GM18505 (cell line): ENCODE results near the gene ZNF398.

Source experiments
- ATAC-seq: cut with Tn5 transposase; IDR thresholded peaks from one replicate; pipeline ENCODE4 v1.9.1; 2021; ENCODE audit not compliant: unreplicated experiment
- POLR2A ChIP-seq: IDR thresholded peaks from 4 replicates; pipeline ENCODE4 v1.6.1; 2011; ENCODE audit warnings: borderline replicate concordance; ENCODE audit not compliant: insufficient read depth, insufficient read length; ENCODE audit errors: extremely low read depth

The ZNF398 gene

DNA sequence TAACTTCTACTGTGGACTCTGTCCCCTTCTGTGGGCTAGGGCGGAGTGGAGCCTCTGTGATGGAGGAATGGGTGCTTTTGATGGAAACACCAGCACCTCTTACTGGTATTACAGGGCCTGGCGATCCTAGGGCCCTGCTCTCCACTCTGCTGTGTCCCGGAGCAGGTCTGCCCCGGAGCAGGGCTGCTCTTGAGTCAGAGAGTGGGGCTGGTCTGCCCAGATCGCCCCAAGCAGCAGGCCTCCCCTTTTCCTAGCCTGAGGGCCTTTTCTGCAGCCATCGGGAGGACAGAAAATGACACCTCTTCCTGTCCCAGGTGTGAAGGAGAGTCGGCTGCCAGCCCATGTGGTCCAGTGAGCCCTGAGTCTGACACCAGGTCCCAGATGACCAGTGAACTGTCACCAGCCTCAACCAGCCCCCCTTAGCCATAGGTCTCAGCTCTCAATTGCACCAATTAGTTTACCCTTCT, 49.5 kb downstream of the ZNF398 start:
- TF ChIP-seq POLR2A, result no peak
- ATAC-seq, result no peak

DNA sequence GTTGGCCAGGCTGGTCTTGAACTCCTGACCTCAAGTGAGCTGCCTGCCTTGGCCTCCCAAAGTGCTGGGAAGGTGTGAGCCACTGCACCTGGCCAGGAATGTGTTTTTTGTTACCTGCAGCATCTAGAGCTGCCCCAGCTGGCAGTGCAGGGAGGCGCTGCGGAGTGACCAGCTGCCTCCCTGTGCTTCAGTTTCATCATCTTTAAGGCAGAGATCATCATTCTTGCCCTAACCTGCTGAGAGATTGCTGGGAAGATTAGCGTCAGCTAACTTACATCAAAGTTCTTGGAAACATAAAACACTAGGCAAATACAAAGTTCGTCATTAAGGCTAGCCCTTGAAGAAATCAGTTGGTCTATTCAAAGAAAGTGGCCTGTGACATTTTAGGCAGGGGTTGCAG, 50.4 kb downstream of the ZNF398 start:
- no peak for ATAC-seq
- TF ChIP-seq POLR2A, result no peak

DNA sequence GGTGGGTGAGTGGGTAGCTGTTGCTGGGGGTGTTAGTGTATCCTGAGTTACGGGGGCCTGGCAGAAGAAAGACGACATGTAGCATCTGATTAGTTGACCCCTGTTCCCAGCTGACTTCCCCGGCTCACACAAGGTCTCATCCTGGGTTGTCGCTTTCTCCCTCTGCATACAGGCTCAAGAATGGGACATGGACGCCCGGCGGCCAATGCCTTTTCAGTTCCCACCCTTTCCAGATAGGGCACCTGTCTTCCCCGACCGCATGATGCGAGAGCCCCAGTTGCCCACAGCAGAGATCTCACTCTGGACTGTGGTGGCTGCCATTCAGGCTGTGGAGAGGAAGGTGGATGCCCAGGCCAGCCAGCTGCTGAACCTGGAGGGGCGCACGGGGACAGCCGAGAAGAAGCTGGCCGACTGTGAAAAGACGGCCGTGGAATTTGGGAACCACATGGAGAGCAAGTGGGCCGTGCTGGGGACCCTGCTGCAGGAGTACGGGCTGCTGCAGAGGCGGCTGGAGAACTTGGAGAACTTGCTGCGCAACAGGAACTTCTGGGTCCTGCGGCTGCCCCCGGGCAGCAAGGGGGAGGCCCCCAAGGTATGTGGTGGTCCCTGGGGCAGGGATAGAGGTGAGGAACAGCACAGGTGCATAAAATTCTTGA, 51.0 kb downstream of the ZNF398 start:
- no peak for TF ChIP-seq POLR2A
- no peak for ATAC-seq

DNA sequence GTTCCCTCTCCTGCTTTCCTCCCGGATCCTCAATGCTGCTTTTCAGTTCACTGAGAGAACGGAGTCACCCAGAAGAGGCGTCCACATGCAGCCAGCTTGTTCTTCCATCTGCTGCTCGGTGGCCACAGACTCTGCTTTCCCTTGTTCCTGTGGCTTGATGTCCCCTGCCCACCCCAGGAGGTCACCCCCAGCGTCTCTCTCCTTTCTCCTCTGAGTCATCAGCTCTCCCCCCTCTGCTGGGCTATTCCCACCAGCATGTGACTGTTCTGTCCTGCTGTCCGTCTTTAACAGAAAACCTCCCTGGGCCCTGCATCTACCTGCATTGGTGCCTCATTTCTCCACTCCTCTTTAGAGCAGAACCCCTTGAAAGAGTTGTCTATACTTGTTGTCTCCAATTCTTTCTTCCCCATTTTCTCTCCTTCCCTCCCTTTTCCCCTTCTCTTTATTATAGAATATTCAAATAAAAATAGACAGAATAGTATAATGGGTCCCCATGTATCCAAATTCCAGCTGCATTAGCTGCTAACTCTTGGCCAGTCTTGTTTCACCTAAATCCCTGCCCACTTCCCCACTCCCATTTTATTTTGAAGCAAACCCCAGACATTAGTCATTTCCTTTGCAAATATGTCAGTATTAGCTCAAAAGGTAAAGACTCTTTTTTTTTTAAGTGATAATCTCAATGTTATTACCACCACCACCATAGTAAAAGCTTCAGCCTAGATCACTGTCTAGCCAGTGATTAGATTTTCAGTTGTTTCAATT, 52.2 kb downstream of the ZNF398 start:
- no peak for ATAC-seq
- no peak for TF ChIP-seq POLR2A

DNA sequence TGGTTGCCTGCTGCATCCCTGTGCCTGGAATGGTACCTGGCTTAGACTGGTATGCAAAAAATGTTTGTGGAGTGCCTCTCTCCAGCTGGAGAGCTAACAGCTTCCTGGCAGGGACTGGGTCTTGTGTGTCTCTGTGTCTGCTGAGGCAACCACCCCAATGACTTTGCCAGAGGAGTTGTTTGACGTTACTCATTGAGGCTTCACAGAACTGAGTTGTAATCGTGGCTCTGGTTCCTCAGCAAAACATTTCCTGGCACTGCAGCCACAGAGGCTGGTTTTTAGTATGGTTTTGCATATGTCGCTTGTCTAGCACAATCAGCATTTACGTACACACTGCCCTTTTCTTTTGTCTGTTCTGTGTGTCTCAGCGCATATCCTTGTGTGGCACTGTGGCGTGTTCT, 55.6 kb downstream of the ZNF398 start:
- ATAC-seq, result no peak
- TF ChIP-seq POLR2A, result no peak

DNA sequence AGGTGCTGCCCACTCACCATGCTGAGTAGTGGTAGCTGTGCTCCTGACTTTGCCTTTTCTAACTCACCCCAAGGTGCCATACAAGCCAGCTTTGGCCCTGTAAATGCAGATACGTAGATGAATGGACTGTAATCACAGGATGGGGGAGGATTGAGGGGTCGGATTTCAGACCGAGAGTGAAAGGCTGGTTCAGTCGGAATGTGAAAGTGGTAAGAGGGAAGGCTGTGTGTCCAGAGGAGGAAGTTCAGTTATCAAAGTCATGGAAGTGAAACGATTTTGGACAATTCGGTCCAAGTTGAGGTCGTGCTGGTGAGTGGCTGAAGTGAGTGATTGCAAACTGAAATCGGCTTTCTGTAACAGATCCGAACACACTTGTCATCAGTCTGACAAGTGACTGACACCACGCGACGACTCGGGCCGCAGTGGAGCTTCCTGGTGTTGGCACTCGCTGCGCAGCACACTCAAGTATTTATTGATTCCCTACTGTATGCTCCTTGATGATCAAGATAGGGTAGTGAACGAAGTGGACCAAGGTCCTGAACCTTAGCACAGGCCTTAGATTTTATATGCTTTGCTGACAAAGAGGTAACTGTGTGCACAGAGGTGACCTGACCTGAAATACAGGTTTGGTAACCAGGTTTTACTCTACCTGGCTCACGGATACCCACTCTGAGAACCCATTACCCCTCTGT, 58.6 kb downstream of the ZNF398 start:
- ATAC-seq, result no peak

DNA sequence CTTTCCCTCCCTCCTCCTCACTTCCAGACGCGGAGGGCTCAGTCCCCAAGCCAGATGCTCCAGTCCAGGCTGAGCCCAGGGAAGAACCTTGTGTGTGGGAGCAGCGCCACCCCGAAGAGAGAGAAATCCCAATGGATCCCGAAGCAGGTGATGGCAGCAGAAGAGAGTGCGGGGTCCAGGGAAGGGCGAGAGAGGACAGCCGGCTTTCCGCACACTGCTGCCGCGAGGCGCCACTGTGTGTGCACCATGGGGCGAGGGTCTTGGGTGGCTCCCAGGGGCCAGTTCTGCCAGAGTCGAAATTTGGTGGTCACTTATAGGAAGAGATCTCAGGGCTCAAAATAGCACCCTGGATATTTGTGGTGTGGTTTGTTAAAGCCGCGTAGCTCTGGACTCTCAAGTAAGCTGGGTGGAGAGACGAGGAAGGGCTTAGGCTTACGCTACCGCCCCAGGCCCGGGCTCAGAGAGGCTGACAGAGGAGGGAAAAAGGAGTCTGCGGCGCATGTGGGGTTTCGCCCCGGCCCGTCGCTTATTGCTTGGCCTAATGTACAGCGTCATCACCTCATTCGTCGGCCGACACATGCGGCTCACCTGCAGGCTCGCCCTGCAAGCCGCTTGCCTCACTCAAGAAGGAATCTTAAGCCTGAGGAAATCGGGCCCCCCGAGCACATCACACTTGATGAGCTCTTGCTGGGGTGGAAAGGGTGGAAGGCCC, 60.2 kb downstream of the ZNF398 start:
- ATAC-seq, result no peak
- TF ChIP-seq POLR2A, result no peak

More for the DNA sequence above, 58.6 kb downstream of the ZNF398 start:
- no peak for TF ChIP-seq POLR2A

DNA sequence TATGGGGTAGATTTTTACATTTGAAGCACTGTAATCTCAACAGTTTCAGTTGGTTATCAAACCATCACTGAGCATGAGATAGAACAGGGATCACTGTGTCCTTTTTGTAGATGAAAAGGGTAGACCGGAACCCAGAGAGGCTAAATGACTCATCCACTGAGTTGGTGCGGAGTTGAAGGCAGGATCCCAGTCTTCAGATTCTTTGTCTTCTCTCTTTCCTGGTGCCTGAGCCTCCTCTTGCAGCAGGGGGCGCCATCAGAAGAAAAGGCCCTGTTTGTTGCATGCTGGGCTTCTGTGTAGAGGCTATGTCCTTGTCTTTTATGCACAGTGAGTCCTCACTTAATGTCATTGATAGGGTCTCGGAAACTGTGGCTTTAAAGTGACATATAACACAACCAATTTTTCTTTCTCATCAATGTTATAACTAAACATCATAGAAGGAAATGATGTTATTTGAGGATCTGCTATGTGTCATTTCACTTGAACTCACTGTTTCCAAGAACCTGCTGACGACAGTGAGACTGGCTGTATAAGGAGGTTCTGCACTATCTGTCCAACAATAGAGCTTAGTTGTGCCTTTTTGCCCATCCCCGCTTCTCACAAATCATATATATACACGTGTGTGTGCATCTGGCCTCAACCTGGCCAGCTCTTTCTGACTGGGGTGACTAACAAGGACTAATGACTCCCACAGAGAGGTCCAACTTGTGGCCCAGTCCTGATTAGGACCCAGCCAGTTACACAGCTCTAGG, 62.4 kb downstream of the ZNF398 start:
- ATAC-seq, result no peak
- no peak for TF ChIP-seq POLR2A

DNA sequence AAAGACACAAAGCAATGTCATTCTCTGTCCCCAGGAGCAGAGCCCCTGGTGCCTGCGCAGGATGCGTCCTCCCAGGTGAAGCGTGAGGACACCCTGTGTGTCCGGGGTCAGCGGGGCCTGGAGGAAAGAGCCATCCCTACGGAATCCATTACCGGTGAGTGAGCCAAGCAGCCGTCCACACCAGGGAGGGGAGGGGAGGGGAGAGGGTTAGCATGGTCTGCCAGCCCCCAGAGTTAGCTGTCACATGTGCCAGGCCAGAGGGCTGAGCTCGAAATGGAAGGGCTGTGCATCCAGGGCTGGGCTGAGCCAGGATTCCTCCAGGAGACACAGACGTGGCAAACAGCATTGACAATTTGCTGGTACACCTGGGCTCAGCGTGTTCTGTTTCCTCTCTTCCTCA, 63.3 kb downstream of the ZNF398 start:
- no peak for TF ChIP-seq POLR2A
- ATAC-seq, result no peak

DNA sequence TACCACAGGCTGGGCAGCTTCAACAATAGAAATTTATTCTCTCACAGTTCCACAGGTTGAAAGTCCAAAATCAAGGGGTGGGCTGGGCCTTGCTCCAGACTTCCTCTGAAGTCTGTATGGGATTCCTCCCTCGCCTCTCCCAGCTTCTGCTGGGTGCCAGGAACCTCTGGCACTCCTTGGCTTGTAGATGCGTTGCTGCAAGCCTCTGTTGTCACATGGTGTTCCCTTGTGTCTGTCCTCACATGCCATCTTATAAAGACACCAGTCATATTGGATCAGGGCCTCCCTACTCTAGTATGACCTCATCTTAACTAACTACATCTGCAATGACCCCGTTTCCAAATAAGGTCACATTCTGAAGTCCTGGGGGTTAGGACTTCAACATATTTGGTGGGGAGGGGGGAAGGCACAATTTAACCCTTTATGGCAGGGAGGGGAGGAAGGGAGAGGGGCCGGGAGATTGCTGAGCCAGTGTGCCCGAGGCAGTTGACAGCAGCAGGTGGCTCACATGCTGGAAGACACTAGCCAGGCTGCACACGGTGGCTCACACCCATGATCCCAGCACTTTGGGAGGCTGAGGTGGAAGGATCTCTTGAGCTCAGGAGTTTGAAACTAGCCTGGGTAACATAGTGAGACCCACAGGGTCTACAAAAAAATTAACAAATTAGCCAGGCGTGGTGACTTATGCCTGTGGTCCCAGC, 66.9 kb downstream of the ZNF398 start:
- no peak for TF ChIP-seq POLR2A
- no peak for ATAC-seq

DNA sequence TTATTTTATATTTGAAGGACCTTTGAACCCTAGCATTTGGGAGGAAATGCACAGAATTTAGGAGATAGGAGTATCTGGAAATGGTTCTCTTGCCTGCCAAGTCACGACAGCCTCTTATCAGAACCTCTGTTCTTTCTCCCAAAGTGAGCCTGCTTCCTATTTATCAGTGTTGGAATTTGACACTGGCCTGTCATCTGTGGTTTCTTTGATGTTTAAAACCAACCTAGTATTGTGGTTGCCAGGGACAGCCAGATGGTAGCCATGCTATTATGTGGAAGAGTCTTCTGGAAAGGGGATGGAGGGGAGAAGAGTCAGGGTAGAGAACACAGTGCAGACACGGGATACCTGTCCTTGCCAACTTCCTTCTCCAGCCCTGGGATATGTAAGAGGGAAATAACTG, 69.1 kb downstream of the ZNF398 start:
- no peak for TF ChIP-seq POLR2A
- no peak for ATAC-seq

DNA sequence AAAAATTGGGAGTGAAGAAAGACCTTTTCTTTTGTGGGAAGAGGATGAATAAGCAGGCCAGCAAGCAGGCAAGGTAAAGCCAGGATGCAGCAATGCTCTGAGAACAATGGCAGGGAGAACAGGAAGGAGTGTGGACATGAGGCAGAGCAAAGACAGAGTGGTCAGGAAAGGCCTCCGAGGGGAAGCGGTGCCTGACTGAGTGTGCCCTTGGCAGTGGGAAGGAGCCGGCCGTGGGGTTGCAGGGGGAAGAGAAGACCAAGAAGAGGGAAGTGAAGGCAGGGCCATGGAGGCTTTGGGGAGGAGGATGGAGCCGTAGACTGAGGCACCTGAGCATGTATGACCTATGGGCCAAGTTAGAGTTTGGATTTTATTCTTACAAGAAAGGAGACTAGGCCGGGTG, 70.3 kb downstream of the ZNF398 start:
- no peak for ATAC-seq
- no peak for TF ChIP-seq POLR2A
